ENCODE results near the gene TASOR. TPM values are rescaled to one million over a fixed set of nuclear protein-coding genes. Genes with fewer than 3 reads are reported as not detected.

Gene TASOR
- total and polyA plus RNA-seq, 9 of the 15 experiments (the other 6 are each of a cell fraction or from before 2014, with no cell fraction given): 16.4 to 68.7 (median 33.7) TPM

- no peak for TF ChIP-seq THAP7 (CRISPR knock-in tag; IDR thresholded peaks at IDR 0.05)
- no peak for TF ChIP-seq ZNF77 (CRISPR knock-in tag; IDR thresholded peaks at IDR 0.05)
- no peak for TF ChIP-seq BRD9 (IDR thresholded peaks at IDR 0.05; ENCODE audit: low read depth, partially characterized antibody)
- TF ChIP-seq NR2F6 (CRISPR knock-in tag; IDR thresholded peaks at IDR 0.05): no peak
- no peak for TF ChIP-seq ZNF224 (CRISPR knock-in tag; IDR thresholded peaks at IDR 0.05)
- TF ChIP-seq POLR2AphosphoS2 (IDR thresholded peaks at IDR 0.05; ENCODE audit: low read length): no peak
- no peak for TF ChIP-seq ZNF3 (CRISPR knock-in tag; IDR thresholded peaks at IDR 0.05)
- no peak for TF ChIP-seq ELF1 (tag; IDR thresholded peaks at IDR 0.05)
Measured at GRCh38 chr3:56694867-56695683, 12.0 kb upstream of the TASOR start (continued).

GRCh38 chr3:56693750-56694149, 10.7 kb upstream of the TASOR start:
- no peaks in the 10 kb centered on the region for H3K4me1 ChIP-seq (replicated peaks in 1 of 2; ENCODE audit: control insufficient read depth in 2 of 2, insufficient read depth in 2 of 2, low read length in 2 of 2)
- H2AFZ ChIP-seq (ENCODE audit: low read depth, low read length): no peak overlapping the region
- ChIA-PET CTCF (ENCODE audit: low intra/inter-chr PET ratio) (no interaction called here), POLR2A (no interaction called here)
- 0% methylated on average over 3 of the region's 3 CpGs for WGBS (ENCODE audit: insufficient coverage, low coverage, missing lambda C conversion rate)
- ATAC-seq (no peak), DNase-seq (ENCODE audit: extremely low read depth in 1 of 4, low spot score in 3 of 4) (no peak), FAIRE-seq (no peak)
- no peaks in the 10 kb centered on the region for H3K9me1 ChIP-seq (ENCODE audit: control insufficient read depth, insufficient read depth, low read length)
- no peak overlapping the region for H3K9ac ChIP-seq (ENCODE audit: insufficient read depth in 1 of 2, low read depth in 2 of 2, low read length in 2 of 2)
- TF ChIP-seq TRIM25 (IDR thresholded peaks at IDR 0.05; ENCODE audit: borderline replicate concordance) (no peak), ZEB2 (IDR thresholded peaks at IDR 0.05) (no peak), ZFP30 (CRISPR knock-in tag; IDR thresholded peaks at IDR 0.05; ENCODE audit: borderline replicate concordance) (no peak), ILF3 (IDR thresholded peaks at IDR 0.05; ENCODE audit: borderline replicate concordance) (no peak), FOXM1 (IDR thresholded peaks at IDR 0.05; ENCODE audit: low read depth) (no peak), FOXM1 (CRISPR knock-in tag; IDR thresholded peaks at IDR 0.05; ENCODE audit: low read depth) (no peak), DNMT1 (IDR thresholded peaks at IDR 0.05) (no peak), NFE2 (IDR thresholded peaks at IDR 0.05; ENCODE audit: low read depth) (no peak)
- H3K27me3 ChIP-seq (ENCODE audit: control insufficient read depth in 2 of 2, insufficient read depth in 2 of 2, low read length in 2 of 2): no peaks in the 10 kb centered on the region
- no TSS peak for BruUV-seq (replicated peaks)
- H4K20me1 ChIP-seq (replicated peaks; ENCODE audit: control insufficient read depth, insufficient read depth, low read length): no peaks in the 10 kb centered on the region
- in situ Hi-C loops (cut with MboI) (no loop called here), intact Hi-C loops (cut with micrococcal nuclease) (no loop called here)
- H3K9me3 ChIP-seq (replicated peaks; ENCODE audit: control insufficient read depth, insufficient read depth, low read depth, low read length): no peaks in the 10 kb centered on the region
- H3K4me2 ChIP-seq (ENCODE audit: insufficient read depth, low read length): no peak overlapping the region
- H3K79me2 ChIP-seq (ENCODE audit: control insufficient read depth, insufficient read depth, low read length): no peaks in the 10 kb centered on the region
- H3K4me3 ChIP-seq: no peak overlapping the region
- no peak overlapping the region for H3K27ac ChIP-seq (ENCODE audit: extremely low read depth, low read depth, low read length)
- H3K36me3 ChIP-seq (ENCODE audit: control insufficient read depth, insufficient read depth, low read length): no peaks in the 10 kb centered on the region
